MM.1S (cell line): ENCODE results near the gene ALX3.

Experiments used
- DNase-seq: peaks from one replicate; pipeline ENCODE4 v3.0.0-alpha.2; 2015
- H2AFZ ChIP-seq: fragments of 300-600 bp; sonication (generic); 2 replicates; pipeline ENCODE4 v1.6.0; 2016; ENCODE audit warnings: antibody characterized with exemption, low read length
- H3F3A ChIP-seq: fragments of 300-600 bp; sonication (generic); 2 replicates; pipeline ENCODE4 v1.6.1; 2016; ENCODE audit warnings: mild to moderate bottlenecking, antibody characterized with exemption, low read length, moderate library complexity, mixed read lengths; ENCODE audit not compliant: insufficient read depth
- H3K27ac ChIP-seq: fragments of 300-600 bp; sonication (generic); 2 replicates; pipeline ENCODE4 v1.5.1; 2016; ENCODE audit warnings: mild to moderate bottlenecking, low read length
- H3K27me3 ChIP-seq: fragments of 300-600 bp; sonication (generic); replicated peaks from 2 replicates; pipeline ENCODE4 v1.6.0; 2016; ENCODE audit warnings: low read length; ENCODE audit not compliant: insufficient read depth
- H3K36me3 ChIP-seq: fragments of 300-600 bp; sonication (generic); replicated peaks from 2 replicates; pipeline ENCODE4 v1.6.1; 2016; ENCODE audit warnings: mild to moderate bottlenecking, low read length, mixed read lengths; ENCODE audit not compliant: insufficient read depth
- H3K4me1 ChIP-seq: fragments of 300-600 bp; sonication (generic); 2 replicates; pipeline ENCODE4 v1.6.1; 2016; ENCODE audit warnings: low read length, mixed read lengths
- H3K4me2 ChIP-seq: fragments of 300-600 bp; sonication (generic); 2 replicates; pipeline ENCODE4 v1.6.0; 2016; ENCODE audit warnings: low read depth, low read length
- H3K4me3 ChIP-seq: fragments of 300-600 bp; sonication (generic); 2 replicates; pipeline ENCODE4 v1.5.1; 2016; ENCODE audit warnings: low read length, mixed read lengths
- H3K79me2 ChIP-seq: fragments of 300-600 bp; sonication (generic); 2 replicates; pipeline ENCODE4 v1.6.1; 2016; ENCODE audit warnings: mixed run types, low read length, mixed read lengths
- H3K9ac ChIP-seq: fragments of 300-600 bp; sonication (generic); 2 replicates; pipeline ENCODE4 v1.6.1; 2016; ENCODE audit warnings: low read length, mixed read lengths
- H3K9me2 ChIP-seq: fragments of 300-600 bp; sonication (generic); replicated peaks from 2 replicates; pipeline ENCODE4 v1.6.1; 2016; ENCODE audit warnings: mild to moderate bottlenecking, low read length, mixed read lengths; ENCODE audit not compliant: insufficient read depth
- H3K9me3 ChIP-seq: fragments of 300-600 bp; sonication (generic); replicated peaks from 2 replicates; pipeline ENCODE4 v1.6.1; 2016; ENCODE audit warnings: mild to moderate bottlenecking, low read length, mixed read lengths; ENCODE audit not compliant: insufficient read depth
- H4K20me1 ChIP-seq: fragments of 300-600 bp; sonication (generic); 2 replicates; pipeline ENCODE4 v1.6.1; 2016; ENCODE audit warnings: mild to moderate bottlenecking, low read length, moderate library complexity, mixed read lengths; ENCODE audit not compliant: insufficient read depth
- CTCF ChIP-seq: fragments of 300-600 bp; sonication (generic); IDR thresholded peaks from 2 replicates; pipeline ENCODE4 v1.5.1; 2016; ENCODE audit warnings: antibody characterized with exemption, low read length, mixed read lengths
- EZH2 ChIP-seq: fragments of 300-600 bp; sonication (generic); optimal IDR thresholded peaks from 2 replicates; pipeline ENCODE3; 2017; ENCODE audit warnings: low read depth, mild to moderate bottlenecking, antibody characterized with exemption, low read length, mixed read lengths
- EZH2phosphoT487 ChIP-seq: fragments of 300-600 bp; sonication (generic); IDR thresholded peaks from 2 replicates; pipeline ENCODE4 v1.6.1; 2018; ENCODE audit warnings: antibody characterized with exemption, low read length

Gene ALX3

DNA sequence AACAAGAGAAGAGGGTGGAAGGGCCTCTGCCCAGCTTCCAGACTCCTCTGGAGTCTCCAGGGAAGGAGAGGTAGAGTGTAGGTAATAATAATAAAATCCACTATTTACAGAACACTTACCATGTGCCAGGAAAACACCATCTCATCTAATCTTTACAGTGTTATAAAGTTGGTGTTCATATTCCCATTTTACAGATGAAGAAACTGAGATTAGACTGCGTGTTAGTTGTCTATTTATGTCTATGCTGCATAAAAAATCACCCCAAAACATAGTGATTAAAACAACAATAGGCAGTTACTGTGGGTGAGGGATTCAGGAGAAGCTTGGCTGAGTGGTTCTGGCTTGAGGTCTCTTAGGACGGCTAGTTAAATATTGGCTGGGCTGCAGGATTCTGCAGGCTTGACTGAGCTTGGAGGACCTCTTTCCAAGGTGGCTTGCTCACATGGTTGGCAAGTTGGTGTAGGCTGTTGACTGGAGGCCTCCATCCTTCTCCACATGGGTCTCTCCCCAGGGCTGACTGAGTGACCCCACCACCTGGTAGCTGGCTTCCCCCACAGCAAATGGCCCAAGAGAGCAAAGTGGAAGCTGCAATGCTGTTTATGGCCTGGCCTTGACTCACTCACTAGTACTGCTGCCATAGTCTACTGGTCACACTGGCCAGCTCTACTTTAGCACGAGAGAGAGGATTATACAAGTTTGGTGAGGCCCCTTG, 6.5 kb upstream of the ALX3 start:
- no peaks in the 10 kb centered on the region for H3K4me1 ChIP-seq
- H3K27me3 ChIP-seq = no peaks in the 10 kb centered on the region
- H3K9ac ChIP-seq = no peak overlapping the region
- H3K9me2 ChIP-seq = no peaks in the 10 kb centered on the region
- TF ChIP-seq CTCF (no peak), EZH2 (no peak), EZH2phosphoT487 (no peak)
- no peak overlapping the region for H3K4me2 ChIP-seq
- no peaks in the 10 kb centered on the region for H3K9me3 ChIP-seq
- no peaks in the 10 kb centered on the region for H3K36me3 ChIP-seq
- H3K79me2 ChIP-seq = no peaks in the 10 kb centered on the region
- H3F3A ChIP-seq = no peaks in the 10 kb centered on the region
- no peak overlapping the region for H3K27ac ChIP-seq
- no peak overlapping the region for H2AFZ ChIP-seq
- no peak overlapping the region for H3K4me3 ChIP-seq
- H4K20me1 ChIP-seq = no peaks in the 10 kb centered on the region
- no peak for DNase-seq

- no peaks in the 10 kb centered on the region for H3K27me3 ChIP-seq
- H3K9me2 ChIP-seq = no peaks in the 10 kb centered on the region
Measured at GRCh38 chr1:110074166-110074565, 3.7 kb upstream of the ALX3 start.

DNA sequence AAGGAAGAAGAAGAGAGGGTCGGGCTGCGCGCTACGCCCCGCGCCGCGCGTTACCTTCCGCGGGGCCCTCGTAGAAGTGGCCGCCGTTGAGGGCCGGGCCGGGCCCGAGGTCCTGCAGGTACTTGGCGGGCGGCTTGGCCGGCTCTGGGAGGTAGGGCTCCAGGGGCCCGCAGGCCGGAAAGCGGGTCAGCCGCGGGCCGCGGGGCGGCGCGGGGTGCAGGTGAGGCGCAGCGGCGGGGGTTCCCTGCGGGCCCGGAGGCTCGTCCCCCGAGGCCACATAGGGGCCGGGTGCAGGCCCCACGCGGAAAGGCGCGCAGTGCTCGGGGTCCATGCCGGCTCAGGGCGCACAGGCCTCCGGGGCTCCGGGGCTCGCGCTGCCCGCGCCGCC, 196 bp downstream of the ALX3 start:
- H4K20me1 ChIP-seq = no peaks in the 10 kb centered on the region
- no peaks in the 10 kb centered on the region for H3K9me3 ChIP-seq
- TF ChIP-seq EZH2phosphoT487 = no peak
- no peak for TF ChIP-seq CTCF
- TF ChIP-seq EZH2 = no peak
- no peaks in the 10 kb centered on the region for H3K79me2 ChIP-seq
- no peaks in the 10 kb centered on the region for H3K4me1 ChIP-seq
- H2AFZ ChIP-seq = no peak overlapping the region
- H3K36me3 ChIP-seq = no peaks in the 10 kb centered on the region
- no peak overlapping the region for H3K9ac ChIP-seq
- DNase-seq = no peak
- no peak overlapping the region for H3K4me2 ChIP-seq
- no peak overlapping the region for H3K27ac ChIP-seq
- H3K27me3 ChIP-seq = no peaks in the 10 kb centered on the region
- H3F3A ChIP-seq = no peaks in the 10 kb centered on the region
- no peak overlapping the region for H3K4me3 ChIP-seq
- no peaks in the 10 kb centered on the region for H3K9me2 ChIP-seq

More at GRCh38 chr1:110074166-110074565, 3.7 kb upstream of the ALX3 start:
- H3K9ac ChIP-seq = no peak overlapping the region
- no peak overlapping the region for H3K27ac ChIP-seq
- H3K9me3 ChIP-seq = no peaks in the 10 kb centered on the region
- H2AFZ ChIP-seq = no peak overlapping the region
- no peaks in the 10 kb centered on the region for H4K20me1 ChIP-seq
- H3K4me3 ChIP-seq = no peak overlapping the region
- no peaks in the 10 kb centered on the region for H3F3A ChIP-seq
- no peak overlapping the region for H3K4me2 ChIP-seq
- no peaks in the 10 kb centered on the region for H3K36me3 ChIP-seq
- H3K4me1 ChIP-seq = no peaks in the 10 kb centered on the region
- H3K79me2 ChIP-seq = no peaks in the 10 kb centered on the region
- TF ChIP-seq EZH2phosphoT487 (no peak), EZH2 (no peak), CTCF (no peak)
- no peak for DNase-seq
